ENCODE measurements around the gene PEX10. TPM values are rescaled to one million over a fixed set of nuclear protein-coding genes. Genes with fewer than 3 reads are reported as not detected.

Gene PEX10
- total RNA-seq, 1 donor from 2014 or later: 26.5 TPM

GRCh38 chr1:2407991-2408275, 4.4 kb downstream of the PEX10 start:
- DNase-seq (ENCODE audit: low read depth): no peak
- no peak for TF ChIP-seq CTCF (conservative IDR thresholded peaks at IDR 0.05; ENCODE audit: low read depth, low read length)
- H3K4me3 ChIP-seq (ENCODE audit: low read depth, low read length): no peak overlapping the region

- TF ChIP-seq CTCF (conservative IDR thresholded peaks at IDR 0.05; ENCODE audit: low read depth, low read length): no peak
- H3K4me3 ChIP-seq (ENCODE audit: low read depth, low read length): no peak overlapping the region
- no peak for DNase-seq (ENCODE audit: low read depth)
These were observed 5.0 kb downstream of the PEX10 start for GRCh38 chr1:2407166-2407990.

GRCh38 chr1:2406451-2407041, 5.8 kb downstream of the PEX10 start:
- peak; percentile 8 for TF ChIP-seq CTCF (conservative IDR thresholded peaks at IDR 0.05; ENCODE audit: low read depth, low read length)
- no peak overlapping the region for H3K4me3 ChIP-seq (ENCODE audit: low read depth, low read length)
- no peak for DNase-seq (ENCODE audit: low read depth)

- DNase-seq (ENCODE audit: low read depth): no peak
- no peak for TF ChIP-seq CTCF (conservative IDR thresholded peaks at IDR 0.05; ENCODE audit: low read depth, low read length)
- H3K4me3 ChIP-seq (ENCODE audit: low read depth, low read length): no peak overlapping the region
These were observed 6.6 kb downstream of the PEX10 start for GRCh38 chr1:2405588-2406295.

- DNase-seq (ENCODE audit: low read depth): no peak
- TF ChIP-seq CTCF (conservative IDR thresholded peaks at IDR 0.05; ENCODE audit: low read depth, low read length): no peak
- no peak overlapping the region for H3K4me3 ChIP-seq (ENCODE audit: low read depth, low read length)
These were observed 7.4 kb downstream of the PEX10 start for GRCh38 chr1:2404890-2405511.

GRCh38 chr1:2404142-2404889, 8.0 kb downstream of the PEX10 start:
- TF ChIP-seq CTCF (conservative IDR thresholded peaks at IDR 0.05; ENCODE audit: low read depth, low read length): no peak
- H3K4me3 ChIP-seq (ENCODE audit: low read depth, low read length): no peak overlapping the region
- DNase-seq (ENCODE audit: low read depth): no peak

Data from epithelial cell of proximal tubule (primary cell).